ENCODE measurements around the gene BST1. TPM values are rescaled to one million over a fixed set of nuclear protein-coding genes. Genes with fewer than 3 reads are reported as not detected.

The BST1 gene
- total and polyA plus RNA-seq, 2 of the 8 experiments (the other 6 are each of a cell fraction or from before 2014, with no cell fraction given) = 0.52 to 0.54 TPM

DNA sequence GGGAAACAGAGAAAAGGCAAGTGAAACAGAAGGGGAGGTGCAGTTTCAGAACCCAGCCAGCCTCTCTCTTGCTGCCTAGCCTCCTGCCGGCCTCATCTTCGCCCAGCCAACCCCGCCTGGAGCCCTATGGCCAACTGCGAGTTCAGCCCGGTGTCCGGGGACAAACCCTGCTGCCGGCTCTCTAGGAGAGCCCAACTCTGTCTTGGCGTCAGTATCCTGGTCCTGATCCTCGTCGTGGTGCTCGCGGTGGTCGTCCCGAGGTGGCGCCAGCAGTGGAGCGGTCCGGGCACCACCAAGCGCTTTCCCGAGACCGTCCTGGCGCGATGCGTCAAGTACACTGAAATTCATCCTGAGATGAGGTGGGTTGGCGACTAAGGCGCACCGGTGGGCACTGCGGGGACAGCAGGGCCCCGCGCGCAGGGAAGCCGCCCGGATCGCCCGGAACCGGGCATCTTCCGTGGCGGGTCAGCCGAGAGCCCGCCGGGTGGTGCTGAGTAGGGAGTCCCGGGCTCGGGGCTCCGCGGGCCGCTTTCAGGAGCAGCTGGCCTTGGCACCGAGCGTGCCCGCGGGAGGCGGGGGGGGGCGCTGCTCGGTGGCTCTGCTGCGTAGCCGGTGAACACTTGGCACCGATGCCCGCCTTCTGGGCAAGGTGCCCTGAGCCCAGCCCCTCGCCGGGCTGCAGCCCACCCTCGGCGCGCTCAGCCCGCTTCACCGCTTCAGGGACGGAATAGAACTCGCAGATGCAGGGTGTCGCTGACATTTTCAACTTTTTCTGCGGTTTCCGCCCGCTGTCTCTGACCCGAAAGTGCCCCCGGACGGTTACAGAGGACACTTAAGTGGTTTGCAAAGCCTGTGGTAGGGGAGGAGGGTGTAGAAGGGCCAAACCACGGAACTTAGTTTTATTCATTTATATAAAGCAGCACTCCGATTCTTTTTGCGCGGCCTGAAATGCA is 75.7 kb downstream of the BST1 start, which contains the start of gene CD38 (continued):
- TF ChIP-seq ATF3 (IDR thresholded peaks at IDR 0.05; ENCODE audit: insufficient read depth, low read depth, low read length) = no peak
- TF ChIP-seq PHF8 (conservative IDR thresholded peaks at IDR 0.05; ENCODE audit: low read depth, low read length) = no peak
- peak; percentile 47 for TF ChIP-seq RNF2 (IDR thresholded peaks at IDR 0.05; ENCODE audit: borderline replicate concordance, low read depth, low read length, missing control alignments, poor library complexity, severe bottlenecking)
- TF ChIP-seq CHD2 (IDR thresholded peaks at IDR 0.05; ENCODE audit: low read length) = no peak
- no peak for TF ChIP-seq RXRA (IDR thresholded peaks at IDR 0.05; ENCODE audit: insufficient read depth, low read depth, low read length)
- no peak for TF ChIP-seq SIRT6 (IDR thresholded peaks at IDR 0.05; ENCODE audit: low read length)
- TF ChIP-seq JUND (IDR thresholded peaks at IDR 0.05; ENCODE audit: low read length) = no peak
- no peak for TF ChIP-seq YY1 (IDR thresholded peaks at IDR 0.05; ENCODE audit: low read depth, low read length)
- no peak for TF ChIP-seq SP4 (IDR thresholded peaks at IDR 0.05; ENCODE audit: low read length)
- no peak for TF ChIP-seq TAF7 (optimal IDR thresholded peaks at IDR 0.05; ENCODE audit: borderline replicate concordance, low read depth, low read length)
- TF ChIP-seq CEBPB (IDR thresholded peaks at IDR 0.05; ENCODE audit: low read depth, low read length) = no peak
- TF ChIP-seq HDAC2 (IDR thresholded peaks at IDR 0.05; ENCODE audit: borderline replicate concordance in 1 of 2, low read depth in 2 of 2, low read length in 2 of 2) = no peak
- no peak for TF ChIP-seq SP2 (IDR thresholded peaks at IDR 0.05; ENCODE audit: low read length)
- peak; percentile 39; the same call in 1 of the 2 replicates for TF ChIP-seq TBP (IDR thresholded peaks at IDR 0.05; ENCODE audit: low read depth, low read length)
- TF ChIP-seq SP1 (IDR thresholded peaks at IDR 0.05; ENCODE audit: low read depth, low read length) = no peak
- peak; percentile 95 for TF ChIP-seq KDM4A (IDR thresholded peaks at IDR 0.05; ENCODE audit: low read depth, low read length, severe bottlenecking)
- TF ChIP-seq ASH2L (IDR thresholded peaks at IDR 0.05; ENCODE audit: low read length) = no peak
- peak; percentile 48 for TF ChIP-seq CTBP2 (IDR thresholded peaks at IDR 0.05; ENCODE audit: borderline replicate concordance, insufficient read depth, insufficient read length, low read length)
- TF ChIP-seq RBBP5 (IDR thresholded peaks at IDR 0.05; ENCODE audit: borderline replicate concordance, low read depth, low read length) = peak; percentile 56; the same call in 1 of the 2 replicates
- TF ChIP-seq KDM1A (IDR thresholded peaks at IDR 0.05; ENCODE audit: borderline replicate concordance, low read length) = no peak
- no peak for TF ChIP-seq CBX5 (IDR thresholded peaks at IDR 0.05; ENCODE audit: low read depth, low read length)
- no peak for TF ChIP-seq CHD1 (IDR thresholded peaks at IDR 0.05; ENCODE audit: low read depth, low read length)
